DND-41 (cell line): ENCODE results near the gene REEP6.

Experiments
- ATAC-seq: fragments of 200-7000 bp; cut with Tn5 transposase; 3 replicates; pipeline ENCODE4 v1.9.1; 2021; ENCODE audit warnings: low read depth; ENCODE audit not compliant: insufficient read depth
- DNase-seq: peaks from one replicate; pipeline ENCODE4 v3.0.0-alpha.2; 2020
- H2AFZ ChIP-seq: 2 replicates; pipeline ENCODE4 v1.6.0; 2012; ENCODE audit warnings: low read depth, low read length
- H3K27ac ChIP-seq: 2 replicates; pipeline ENCODE4 v1.5.1; 2012; ENCODE audit warnings: low read length, inconsistent platforms
- H3K27me3 ChIP-seq: fragments of 200-600 bp; sonication (generic); 2 replicates; pipeline ENCODE4 v1.6.0; 2012; ENCODE audit warnings: low read length, mild to moderate bottlenecking, inconsistent platforms; ENCODE audit not compliant: insufficient read depth, poor library complexity
- H3K36me3 ChIP-seq: 2 replicates; pipeline ENCODE4 v1.5.1; 2012; ENCODE audit warnings: low read length, inconsistent platforms; ENCODE audit not compliant: insufficient read depth
- H3K4me1 ChIP-seq: 2 replicates; pipeline ENCODE4 v1.5.1; 2012; ENCODE audit warnings: mild to moderate bottlenecking, low read length; ENCODE audit not compliant: insufficient read depth
- H3K4me2 ChIP-seq: 2 replicates; pipeline ENCODE4 v1.6.0; 2012; ENCODE audit warnings: mild to moderate bottlenecking, moderate library complexity, low read length, inconsistent platforms; ENCODE audit not compliant: insufficient read depth
- H3K4me3 ChIP-seq, 2 experiments: fragments of 200-600 bp in 1 of 2; shearing (Covaris generic) in 1 of 2; 2 replicates each; pipeline ENCODE4 v1.5.1; 2012 to 2016; ENCODE audit warnings: inconsistent platforms in 2 of 2, low read length in 2 of 2, mild to moderate bottlenecking in 2 of 2, low read depth in 1 of 2, moderate library complexity in 1 of 2
- H3K79me2 ChIP-seq: 2 replicates; pipeline ENCODE4 v1.6.0; 2012; ENCODE audit warnings: low read length, inconsistent platforms; ENCODE audit not compliant: insufficient read depth
- H3K9ac ChIP-seq: 2 replicates; pipeline ENCODE4 v1.6.0; 2012; ENCODE audit warnings: low read depth, mild to moderate bottlenecking, inconsistent platforms, low read length, moderate library complexity
- H3K9me3 ChIP-seq: 2 replicates; pipeline ENCODE4 v1.5.1; 2012; ENCODE audit warnings: low read length, moderate library complexity, mild to moderate bottlenecking, inconsistent platforms; ENCODE audit not compliant: insufficient read depth, severe bottlenecking
- H4K20me1 ChIP-seq: 2 replicates; pipeline ENCODE4 v1.6.0; 2012; ENCODE audit warnings: low read length; ENCODE audit not compliant: insufficient read depth
- CTCF ChIP-seq: IDR thresholded peaks from 2 replicates; pipeline ENCODE4 v1.5.1; 2012; ENCODE audit warnings: borderline replicate concordance, low read length, moderate library complexity, mild to moderate bottlenecking; ENCODE audit not compliant: poor library complexity, severe bottlenecking; ENCODE audit errors: extremely low read depth
- EZH2 ChIP-seq: IDR thresholded peaks from 3 replicates; pipeline ENCODE4 v1.6.1; 2012; ENCODE audit warnings: borderline replicate concordance, low read depth, mild to moderate bottlenecking, moderate library complexity, low read length, inconsistent platforms; ENCODE audit not compliant: severe bottlenecking

REEP6 gene

GRCh38 chr19:1510807-1511206 is 19.8 kb downstream of the REEP6 start:
- H3K4me3 ChIP-seq = no peak overlapping the region
- no peak for ATAC-seq

GRCh38 chr19:1511318-1512317 is 20.6 kb downstream of the REEP6 start:
- Histone ChIP-seq H3K79me2 (no peaks in the 10 kb centered on the region), H3K36me3 (no peaks in the 10 kb centered on the region), H3K4me3 (no peak overlapping the region), H3K4me1 (no peaks in the 10 kb centered on the region), H3K4me2 (no peak overlapping the region), H3K9me3 (no peaks in the 10 kb centered on the region), H2AFZ (no peak overlapping the region), H3K9ac (no peak overlapping the region), H3K27me3 (no peaks in the 10 kb centered on the region), H4K20me1 (no peaks in the 10 kb centered on the region; the same call in 1 of the 2 replicates), H3K27ac (no peak overlapping the region)
- TF ChIP-seq CTCF (no peak), EZH2 (no peak)
- no peak for ATAC-seq
- peak; percentile 16 for DNase-seq

More at GRCh38 chr19:1510807-1511206, 19.8 kb downstream of the REEP6 start:
- Histone ChIP-seq H2AFZ (no peak overlapping the region), H3K79me2 (no peaks in the 10 kb centered on the region), H3K9me3 (no peaks in the 10 kb centered on the region), H3K27me3 (no peaks in the 10 kb centered on the region), H3K27ac (no peak overlapping the region), H3K4me2 (no peak overlapping the region), H3K36me3 (no peaks in the 10 kb centered on the region), H3K4me1 (no peaks in the 10 kb centered on the region), H4K20me1 (no peaks in the 10 kb centered on the region; the same call in 1 of the 2 replicates), H3K9ac (no peak overlapping the region)
- TF ChIP-seq CTCF = no peak
- no peak for TF ChIP-seq EZH2
- no peak for DNase-seq

GRCh38 chr19:1512671-1513498 is 21.9 kb downstream of the REEP6 start, which contains the start of gene ADAMTSL5:
ADAMTSL5 (minus strand) TSS chr19:1513019; CDS start chr19:1510943, 2,076 bp downstream.
- Histone ChIP-seq H3K9me3 (no peaks in the 10 kb centered on the region), H3K27me3 (no peaks in the 10 kb centered on the region), H3K4me1 (no peaks in the 10 kb centered on the region), H4K20me1 (no peaks in the 10 kb centered on the region; the same call in 1 of the 2 replicates), H3K4me2 (no peak within 1 kb of the TSS), H3K9ac (no peak within 1 kb of the TSS), H3K4me3 (no peak within 1 kb of the TSS), H2AFZ (no peak within 1 kb of the TSS), H3K79me2 (no peaks in the 10 kb centered on the region), H3K36me3 (no peaks in the 10 kb centered on the region), H3K27ac (no peak within 1 kb of the TSS)
- no peak for ATAC-seq
- TF ChIP-seq EZH2 (no peak), CTCF (no peak)
- no peak for DNase-seq
